Prostate gland (tissue), 2 donors: ENCODE results near the gene FBXO42. TPM values are rescaled to one million over a fixed set of nuclear protein-coding genes. Genes with fewer than 3 reads are reported as not detected.

ENCODE experiments used
- DNase-seq: peaks from one replicate; pipeline ENCODE4 v3.0.0-alpha.2; 2019; ENCODE audit warnings: low spot score
- H3K27ac ChIP-seq, 2 donors: fragments of 200-600 bp; sonication (generic); 2 replicates each; pipeline ENCODE4 v1.5.1; 2017 to 2019
- H3K27me3 ChIP-seq: fragments of 200-600 bp; sonication (generic); replicated peaks from 2 replicates; pipeline ENCODE4 v1.5.1; 2019; ENCODE audit not compliant: insufficient read depth
- H3K36me3 ChIP-seq, 2 donors: fragments of 200-600 bp; sonication (generic); 1 replicate in 1 of 2; 2 replicates in 1 of 2; pipeline versions ENCODE4 v1.5.1 to v1.8.1; 2017 to 2019
- H3K4me1 ChIP-seq: fragments of 200-600 bp; sonication (generic); replicated peaks from 2 replicates; pipeline ENCODE4 v1.5.1; 2019
- H3K4me3 ChIP-seq, 2 donors: fragments of 200-600 bp; sonication (generic); 2 replicates each; pipeline ENCODE4 v1.5.1; 2017 to 2019
- H3K9me3 ChIP-seq: fragments of 200-600 bp; sonication (generic); 2 replicates; pipeline ENCODE4 v1.5.1; 2017
- CTCF ChIP-seq, 4 experiments: fragments of 200-600 bp in 2 of 4; fragments of 450-650 bp in 2 of 4; sonication (generic) in 2 of 4; IDR thresholded peaks; 1 replicate in 3 of 4; 2 replicates in 1 of 4; pipeline ENCODE4 v1.5.1; 2016 to 2019; ENCODE audit warnings: antibody characterized with exemption in 4 of 4, mild to moderate bottlenecking in 2 of 4, moderate library complexity in 2 of 4
- POLR2A ChIP-seq: fragments of 450-650 bp; IDR thresholded peaks from one replicate; pipeline ENCODE4 v1.6.1; 2016; ENCODE audit warnings: antibody characterized with exemption, mild to moderate bottlenecking
- POLR2AphosphoS5 ChIP-seq: sonication (generic); formaldehyde crosslinking; IDR thresholded peaks from one replicate; pipeline ENCODE4 v1.6.1; 2017; ENCODE audit warnings: antibody characterized with exemption
- WGBS: methylation state at CpG from one replicate; pipeline ENCODE4 v1.1.5; 2018; 5-methylcytosine and 5-hydroxymethylcytosine counted together
- intact Hi-C: fragments of 100-400 bp; cut with DNase I; formaldehyde crosslinking; loops from one replicate; pipeline ENCODE4 v1.14.2; 2022
- total RNA-seq, 2 donors: library from RNA; depleted of rRNA; stranded (reverse); fragments of >200 nt; gene quantifications; one replicate each; pipeline ENCODE4 v1.1.0, GENCODE V29; 2016

Gene FBXO42
- total RNA-seq, 2 donors from 2014 or later: 26.6 to 52.6 TPM

GRCh38 chr1:16289959-16290358, 62.3 kb downstream of the FBXO42 start:
- Histone ChIP-seq H3K27me3 (no peaks in the 10 kb centered on the region), H3K4me1 (no peaks in the 10 kb centered on the region), H3K36me3 (no peaks in the 10 kb centered on the region), H3K27ac (no peak overlapping the region), H3K4me3 (no peak overlapping the region), H3K9me3 (no peaks in the 10 kb centered on the region)
- intact Hi-C loops: no loop called here
- 95% methylated on average over 3 of the region's 3 CpGs for WGBS
- DNase-seq: no peak
- TF ChIP-seq POLR2AphosphoS5: no peak
- no peak for TF ChIP-seq POLR2A
- no peak for TF ChIP-seq CTCF (IDR thresholded peaks at IDR 0.05)

- H3K9me3 ChIP-seq: no peaks in the 10 kb centered on the region
- no peak overlapping the region for H3K27ac ChIP-seq
- H3K36me3 ChIP-seq: no peaks in the 10 kb centered on the region
- H3K27me3 ChIP-seq: no peaks in the 10 kb centered on the region
- intact Hi-C loops: no loop called here
- DNase-seq: no peak
- no peaks in the 10 kb centered on the region for H3K4me1 ChIP-seq
- WGBS: 94% methylated on average over 4 of the region's 4 CpGs
- TF ChIP-seq CTCF (IDR thresholded peaks at IDR 0.05) (no peak), POLR2A (no peak), POLR2AphosphoS5 (no peak)
- no peak overlapping the region for H3K4me3 ChIP-seq
Measured at GRCh38 chr1:16286122-16286521, 66.2 kb downstream of the FBXO42 start.

- Histone ChIP-seq H3K27ac (no peak overlapping the region), H3K4me3 (no peak overlapping the region), H3K36me3 (no peaks in the 10 kb centered on the region), H3K27me3 (no peaks in the 10 kb centered on the region), H3K4me1 (no peaks in the 10 kb centered on the region), H3K9me3 (no peaks in the 10 kb centered on the region)
- TF ChIP-seq POLR2A (no peak), POLR2AphosphoS5 (no peak)
- intact Hi-C loops: no loop called here
- WGBS: 88% methylated on average over 2 of the region's 2 CpGs
- DNase-seq: no peak
Measured at GRCh38 chr1:16281765-16282164, 70.5 kb downstream of the FBXO42 start.

- no peak overlapping the region for H3K4me3 ChIP-seq
- no peaks in the 10 kb centered on the region for H3K36me3 ChIP-seq
- 87% methylated on average over 2 of the region's 2 CpGs for WGBS
- no peaks in the 10 kb centered on the region for H3K9me3 ChIP-seq
- TF ChIP-seq POLR2A (no peak), POLR2AphosphoS5 (no peak), CTCF (IDR thresholded peaks at IDR 0.05) (no peak)
- H3K27ac ChIP-seq: no peak overlapping the region
- no peaks in the 10 kb centered on the region for H3K27me3 ChIP-seq
- DNase-seq: no peak
- intact Hi-C loops: no loop called here
- no peaks in the 10 kb centered on the region for H3K4me1 ChIP-seq
Measured at GRCh38 chr1:16279186-16279585, 73.1 kb downstream of the FBXO42 start.

- Histone ChIP-seq H3K4me1 (no peaks in the 10 kb centered on the region), H3K9me3 (no peaks in the 10 kb centered on the region), H3K36me3 (no peaks in the 10 kb centered on the region), H3K27ac (no peak overlapping the region), H3K27me3 (no peaks in the 10 kb centered on the region), H3K4me3 (no peak overlapping the region)
- TF ChIP-seq POLR2A (no peak), POLR2AphosphoS5 (no peak), CTCF (IDR thresholded peaks at IDR 0.05) (no peak)
- DNase-seq: no peak
- 94% methylated on average over 6 of the region's 6 CpGs for WGBS
- intact Hi-C loops: no loop called here
Measured at GRCh38 chr1:16276302-16277030, 75.8 kb downstream of the FBXO42 start.
